ENCODE results near the gene ID1.
"Not testable (repeated sequence)": the region's sequence is repeated elsewhere in the genome, so short reads cannot be mapped to it uniquely, and the experiment has no call there.

The ID1 gene

DNA sequence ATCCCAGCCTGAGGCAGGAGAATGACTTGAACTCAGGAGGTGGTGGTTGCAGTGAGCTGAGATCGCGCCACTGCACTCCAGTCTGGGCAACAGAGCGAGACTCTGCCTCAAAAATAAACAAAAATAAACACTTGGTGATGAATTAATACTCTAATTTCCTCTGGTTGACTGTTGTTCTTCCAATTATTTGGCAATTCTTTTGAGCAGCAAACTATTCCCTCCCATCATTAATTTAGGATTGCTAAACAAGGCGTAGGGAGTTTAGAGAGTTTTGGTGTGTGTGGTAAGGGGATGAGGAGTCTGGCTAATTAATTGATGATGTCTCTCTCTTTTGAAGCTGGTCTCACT is 2.7 kb upstream of the ID1 start:
- no peak for DNase-seq (ENCODE audit: low spot score)

DNA sequence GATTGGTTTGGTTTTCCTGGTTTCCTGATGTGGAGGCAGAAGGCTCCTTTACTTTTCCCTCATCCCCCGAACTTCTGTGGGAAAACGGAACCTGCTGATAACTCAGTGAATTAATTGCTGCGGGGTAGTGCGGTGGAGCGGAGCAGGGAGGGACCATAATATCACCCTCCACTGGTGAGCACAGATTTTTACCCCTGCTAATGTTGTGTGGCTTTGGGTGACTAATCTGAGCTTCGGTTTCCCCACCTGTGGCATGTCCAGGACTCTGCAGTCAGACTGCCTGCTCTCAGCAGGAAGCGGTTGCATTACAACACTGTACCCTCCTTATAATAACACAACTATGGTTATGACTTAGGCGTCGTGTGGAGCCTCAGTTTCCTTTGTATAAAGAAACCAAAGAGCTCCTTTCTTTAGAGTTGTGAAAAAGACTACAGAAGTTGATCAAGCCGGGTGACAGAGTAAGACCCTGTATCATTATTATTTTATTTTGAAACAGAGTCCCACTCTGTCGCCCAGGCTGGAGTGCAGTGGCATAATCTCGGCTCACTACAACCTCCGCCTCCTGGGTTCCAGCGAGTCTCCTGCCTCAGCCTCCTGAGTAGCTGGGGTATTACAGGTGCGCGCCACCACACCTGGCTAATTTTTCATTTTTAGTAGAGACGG is 2.2 kb upstream of the ID1 start:
- no peak for DNase-seq (ENCODE audit: low spot score)

GRCh38 chr20:31603822-31604566 is 1.1 kb upstream of the ID1 start:
- DNase-seq (ENCODE audit: low spot score): peak; percentile 95

DNA sequence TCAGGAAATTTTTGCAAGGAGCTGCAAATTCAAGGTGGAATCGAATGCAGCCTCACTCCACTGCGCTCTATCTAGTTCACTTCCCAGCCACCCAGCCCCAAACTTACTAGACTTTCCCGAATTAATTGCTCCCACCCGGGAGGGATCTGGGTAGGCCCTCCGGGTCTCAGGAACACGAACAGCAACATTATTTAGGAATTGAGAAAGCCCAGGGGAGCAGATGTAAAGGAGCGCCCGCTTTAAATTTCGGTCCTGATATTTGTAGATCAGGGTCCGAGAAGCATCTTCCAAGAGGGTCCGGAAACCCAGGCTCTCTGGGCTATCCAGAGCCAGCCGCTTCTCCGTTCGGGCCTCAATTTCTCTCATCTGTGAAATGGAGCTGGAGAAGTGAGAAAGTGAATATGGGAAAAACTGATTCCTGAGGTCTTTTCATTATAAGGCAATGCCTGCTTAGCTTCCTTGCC is 490 bp upstream of the ID1 start:
- no peak for DNase-seq (ENCODE audit: low spot score)

DNA sequence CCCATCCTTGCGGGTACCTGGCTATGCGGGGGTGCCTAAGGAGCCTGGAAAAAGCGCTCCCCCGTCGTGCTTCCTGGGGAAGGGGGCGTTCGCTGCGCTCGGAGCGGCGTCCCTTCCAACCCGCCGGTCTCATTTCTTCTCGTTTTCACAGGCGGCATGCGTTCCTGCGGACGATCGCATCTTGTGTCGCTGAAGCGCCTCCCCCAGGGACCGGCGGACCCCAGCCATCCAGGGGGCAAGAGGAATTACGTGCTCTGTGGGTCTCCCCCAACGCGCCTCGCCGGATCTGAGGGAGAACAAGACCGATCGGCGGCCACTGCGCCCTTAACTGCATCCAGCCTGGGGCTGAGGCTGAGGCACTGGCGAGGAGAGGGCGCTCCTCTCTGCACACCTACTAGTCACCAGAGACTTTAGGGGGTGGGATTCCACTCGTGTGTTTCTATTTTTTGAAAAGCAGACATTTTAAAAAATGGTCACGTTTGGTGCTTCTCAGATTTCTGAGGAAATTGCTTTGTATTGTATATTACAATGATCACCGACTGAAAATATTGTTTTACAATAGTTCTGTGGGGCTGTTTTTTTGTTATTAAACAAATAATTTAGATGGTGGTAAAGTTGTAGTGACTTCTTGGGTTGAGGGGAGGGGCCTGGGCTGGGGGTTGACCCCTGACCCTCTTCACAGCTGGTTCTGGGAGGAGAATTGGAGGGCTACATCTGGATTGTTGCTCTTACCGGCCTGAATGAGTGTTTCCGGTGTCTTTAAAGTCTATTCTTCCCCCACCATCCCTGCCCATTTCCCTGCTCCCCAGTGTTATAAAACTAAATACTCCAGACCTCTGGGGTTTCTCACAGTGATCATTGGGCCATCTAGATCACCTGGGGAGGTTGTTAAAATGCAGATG is 1.1 kb downstream of the ID1 start:
- no peak for DNase-seq (ENCODE audit: low spot score)

GRCh38 chr20:31606804-31607639 is 1.9 kb downstream of the ID1 start:
- no peak for DNase-seq (ENCODE audit: low spot score)

- DNase-seq (ENCODE audit: low spot score): no peak
These were observed 2.7 kb downstream of the ID1 start for GRCh38 chr20:31607640-31608250.

DNA sequence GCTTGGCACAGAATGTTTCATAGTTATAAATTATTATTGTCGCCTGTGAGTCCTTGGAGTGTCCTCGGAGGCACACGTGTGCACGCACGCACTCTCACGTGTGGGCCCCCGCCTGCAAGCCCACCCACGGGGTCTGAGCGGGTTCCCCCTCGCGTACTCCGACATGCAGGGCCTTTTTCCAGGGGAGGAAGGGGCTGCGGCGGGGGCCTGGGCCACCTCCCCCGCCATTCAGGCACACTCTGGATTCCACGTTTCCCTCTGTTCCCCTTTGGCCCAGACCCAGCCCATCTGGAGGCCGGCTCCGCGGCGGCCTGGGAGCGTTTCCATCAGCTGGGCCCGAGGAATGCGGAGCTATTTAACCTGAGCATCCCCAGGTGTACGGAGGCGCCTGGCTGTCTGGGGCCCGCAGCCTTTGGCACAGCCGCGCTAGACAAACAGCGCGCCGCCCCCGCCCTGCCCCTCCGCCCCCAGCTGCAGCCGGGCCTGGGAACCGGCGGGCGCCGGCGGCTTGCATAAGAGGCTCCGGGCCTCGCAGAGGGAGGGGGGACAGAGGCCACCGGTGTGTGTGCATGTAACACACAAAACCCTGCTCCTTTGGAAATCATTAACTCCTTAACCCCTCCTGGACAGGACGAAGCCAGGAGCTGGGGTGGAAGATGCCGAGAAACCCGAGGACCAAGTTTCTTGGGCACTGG is 3.3 kb downstream of the ID1 start:
- no peak for DNase-seq (ENCODE audit: low spot score)

GRCh38 chr20:31612271-31612640 is 7.2 kb downstream of the ID1 start:
- DNase-seq (ENCODE audit: low spot score): not testable (repeated sequence)

GRCh38 chr20:31615416-31615815 is 10.3 kb downstream of the ID1 start:
- DNase-seq (ENCODE audit: low spot score): no peak

DNA sequence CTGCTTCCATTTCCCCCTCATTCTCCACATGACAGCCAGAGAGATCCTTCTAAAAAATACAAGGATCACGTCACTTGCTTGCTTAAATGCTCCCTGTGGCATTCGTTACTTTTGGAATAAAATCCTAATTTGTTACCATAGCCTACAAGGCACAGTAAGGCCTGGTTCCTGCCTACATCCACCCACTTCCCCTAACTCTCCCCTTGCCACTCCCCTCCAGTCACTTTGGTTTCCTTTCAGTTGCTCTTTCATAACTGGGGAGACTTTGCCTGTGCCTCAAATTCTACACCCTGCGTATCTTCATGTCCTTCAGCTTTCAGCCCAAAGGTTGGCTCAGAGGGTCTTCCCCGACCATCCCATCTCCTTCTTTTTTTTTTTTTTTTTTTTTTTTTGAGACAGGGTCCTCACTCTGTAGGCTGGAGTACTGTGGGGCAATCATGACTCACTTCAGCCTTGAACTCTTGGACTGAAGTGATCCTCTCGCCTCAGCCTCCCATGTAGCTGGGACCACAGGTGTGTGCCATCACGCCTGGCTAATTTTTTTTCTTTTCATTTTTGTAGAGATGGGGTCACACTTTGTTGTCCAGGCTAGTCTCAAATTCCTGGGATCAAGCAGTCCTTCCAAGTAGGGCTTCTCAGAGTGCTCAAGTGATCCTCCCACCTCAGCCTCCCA is 12.5 kb downstream of the ID1 start:
- no peak for DNase-seq (ENCODE audit: low spot score)

DNA sequence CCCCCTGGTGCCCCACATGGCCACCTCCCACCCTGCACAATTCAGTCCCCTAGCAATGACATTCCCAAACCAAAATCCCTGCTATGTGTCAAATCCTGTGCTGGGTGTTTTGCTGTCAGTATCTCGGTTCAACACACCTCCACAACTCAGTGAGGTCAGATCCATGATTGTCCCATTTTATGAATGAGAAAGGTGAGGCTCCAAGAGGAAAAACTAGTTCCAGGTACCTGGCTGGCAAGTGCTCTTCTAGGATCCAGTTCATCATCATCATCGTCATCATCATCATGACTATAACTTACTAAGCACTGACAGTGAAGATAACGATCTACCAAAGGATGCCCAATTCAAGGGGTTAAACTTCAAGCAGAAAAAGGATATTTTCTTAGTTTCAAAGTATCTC is 15.2 kb downstream of the ID1 start:
- DNase-seq (ENCODE audit: low spot score): no peak

DNA sequence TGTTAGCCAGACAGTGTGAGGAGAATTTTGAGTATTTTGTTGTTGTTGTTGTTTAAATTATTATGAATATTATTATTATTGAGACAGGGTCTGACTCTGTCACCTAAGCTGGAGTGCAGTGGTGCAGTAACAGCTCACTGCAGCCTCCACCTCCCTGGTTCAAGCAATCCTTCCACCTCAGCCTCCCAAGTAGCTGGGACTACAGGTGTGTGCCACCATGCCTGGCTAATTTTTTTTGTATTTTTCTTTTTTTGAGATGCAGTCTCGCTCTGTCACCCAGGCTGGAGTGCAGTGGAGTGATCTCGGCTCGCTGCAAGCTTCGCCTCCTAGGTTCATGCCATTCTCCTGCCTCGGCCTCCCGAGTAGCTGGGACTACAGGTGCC is 18.0 kb downstream of the ID1 start:
- DNase-seq (ENCODE audit: low spot score): not testable (repeated sequence)

GRCh38 chr20:31626534-31626933 is 21.4 kb downstream of the ID1 start:
- not testable (repeated sequence) for DNase-seq (ENCODE audit: low spot score)

GRCh38 chr20:31628057-31628456 is 23.0 kb downstream of the ID1 start:
- DNase-seq (ENCODE audit: low spot score): not testable (repeated sequence)

- no peak for DNase-seq (ENCODE audit: low spot score)
These were observed 25.2 kb downstream of the ID1 start for GRCh38 chr20:31630187-31630790.

DNA sequence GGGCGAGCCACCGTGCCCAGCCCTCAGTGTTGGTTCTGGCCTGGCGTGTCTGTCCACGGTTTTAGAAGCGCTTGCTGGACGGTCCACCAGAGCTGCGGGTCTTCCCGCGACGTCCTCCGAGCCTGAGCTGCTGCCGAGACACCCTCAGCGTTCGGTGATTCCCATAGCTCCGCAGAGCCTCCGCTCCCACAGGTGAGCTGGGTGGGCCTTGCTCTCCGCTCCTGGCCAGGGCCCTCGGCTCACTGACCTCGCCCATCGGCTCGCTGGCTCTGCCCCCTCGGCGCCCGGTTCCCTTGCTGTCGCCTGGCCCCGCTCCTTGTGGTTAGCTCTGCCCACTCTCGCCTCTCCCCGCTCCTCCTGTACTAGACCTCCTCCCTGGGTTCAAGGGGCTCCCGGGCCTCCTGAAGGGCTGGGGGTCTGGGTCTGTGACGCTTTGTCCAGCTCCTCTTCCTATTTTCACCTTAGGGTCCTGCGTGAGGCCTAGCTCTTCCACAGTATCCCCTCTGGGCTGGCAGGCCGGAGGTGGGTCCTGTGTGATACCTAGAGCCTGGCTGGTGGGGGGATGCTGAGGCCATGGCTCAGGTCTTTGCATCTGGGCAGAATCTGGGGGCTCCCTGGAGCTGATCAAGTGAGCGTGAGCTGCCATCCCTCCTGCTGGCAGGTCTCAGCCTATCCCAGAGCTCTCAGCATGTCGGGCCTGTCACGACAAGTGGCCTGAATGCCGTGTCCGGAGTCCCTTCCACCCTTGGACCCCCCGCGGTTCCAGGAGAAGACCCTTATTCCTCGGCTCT is 27.7 kb downstream of the ID1 start:
- no peak for DNase-seq (ENCODE audit: low spot score)

DNA sequence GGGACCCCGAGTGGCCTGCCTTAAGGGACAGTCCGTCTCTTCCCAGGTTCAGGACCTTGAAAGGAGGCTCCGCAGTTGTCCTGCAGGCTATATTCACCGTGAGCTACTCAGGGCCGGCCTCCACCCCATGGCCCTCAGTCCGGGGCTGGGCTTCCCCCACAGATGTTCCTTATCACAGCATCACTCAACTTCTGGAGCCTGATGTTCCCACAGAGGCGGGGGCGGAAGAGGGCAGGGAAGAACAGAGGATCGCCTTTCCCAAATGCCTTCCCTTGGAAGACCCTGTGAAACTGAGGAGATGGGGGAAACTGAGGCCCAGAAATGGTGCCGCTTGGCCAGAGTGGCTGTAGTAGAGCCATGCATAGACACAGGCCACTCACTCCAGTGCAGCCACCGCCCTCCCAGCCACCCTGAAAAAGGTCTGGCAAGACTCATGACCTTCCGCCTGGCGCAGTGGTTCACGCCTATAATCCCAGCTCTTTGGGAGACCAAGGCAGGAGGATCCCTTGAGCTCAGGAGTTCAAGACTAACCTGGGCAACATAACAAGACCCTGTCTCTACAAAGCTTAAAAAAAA is 28.3 kb downstream of the ID1 start:
- DNase-seq (ENCODE audit: low spot score): no peak

- DNase-seq (ENCODE audit: low spot score): no peak
These were observed 32.6 kb downstream of the ID1 start, which contains the start of gene COX4I2 for GRCh38 chr20:31637660-31638059. Gene COX4I2 (plus strand): TSS chr20:31637912. CDS start chr20:31639018, 1,106 bp downstream.
